Measurements from ENCODE around the gene SMARCA2.

DNA sequence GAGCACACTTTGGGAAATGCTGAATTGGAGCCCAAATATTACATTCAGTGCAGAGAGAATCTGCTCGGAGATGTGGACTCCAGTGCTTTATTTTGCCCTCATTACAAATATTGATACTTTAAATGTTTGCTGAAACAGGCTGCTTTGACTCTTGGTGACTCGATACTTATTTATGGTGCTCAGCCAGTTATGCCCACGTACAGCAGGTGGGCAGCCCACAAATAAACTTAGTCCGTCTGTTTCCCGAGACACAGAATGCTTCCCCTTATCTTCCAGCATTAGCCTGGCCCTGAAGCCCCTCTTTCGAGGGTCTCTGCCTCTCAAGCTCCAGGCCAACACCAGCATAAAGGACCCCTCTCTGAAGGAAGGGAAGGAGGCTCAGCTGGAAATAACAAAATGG, 158.7 kb downstream of the SMARCA2 start:
- TF ChIP-seq, protein P1, sequence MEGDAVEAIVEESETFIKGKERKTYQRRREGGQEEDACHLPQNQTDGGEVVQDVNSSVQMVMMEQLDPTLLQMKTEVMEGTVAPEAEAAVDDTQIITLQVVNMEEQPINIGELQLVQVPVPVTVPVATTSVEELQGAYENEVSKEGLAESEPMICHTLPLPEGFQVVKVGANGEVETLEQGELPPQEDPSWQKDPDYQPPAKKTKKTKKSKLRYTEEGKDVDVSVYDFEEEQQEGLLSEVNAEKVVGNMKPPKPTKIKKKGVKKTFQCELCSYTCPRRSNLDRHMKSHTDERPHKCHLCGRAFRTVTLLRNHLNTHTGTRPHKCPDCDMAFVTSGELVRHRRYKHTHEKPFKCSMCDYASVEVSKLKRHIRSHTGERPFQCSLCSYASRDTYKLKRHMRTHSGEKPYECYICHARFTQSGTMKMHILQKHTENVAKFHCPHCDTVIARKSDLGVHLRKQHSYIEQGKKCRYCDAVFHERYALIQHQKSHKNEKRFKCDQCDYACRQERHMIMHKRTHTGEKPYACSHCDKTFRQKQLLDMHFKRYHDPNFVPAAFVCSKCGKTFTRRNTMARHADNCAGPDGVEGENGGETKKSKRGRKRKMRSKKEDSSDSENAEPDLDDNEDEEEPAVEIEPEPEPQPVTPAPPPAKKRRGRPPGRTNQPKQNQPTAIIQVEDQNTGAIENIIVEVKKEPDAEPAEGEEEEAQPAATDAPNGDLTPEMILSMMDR (IDR thresholded peaks at IDR 0.05; ENCODE audit: insufficient read depth, low read length, poor library complexity, severe bottlenecking) = no peak
- no peak for TF ChIP-seq EZH2phosphoT487 (conservative IDR thresholded peaks at IDR 0.05; ENCODE audit: low read length)

Measured in SU-DHL-6 (cell line).